Stimulated activated CD8-positive, alpha-beta memory T cell treated with anti-CD3 and anti-CD28 coated beads, Interleukin-4, amount 100 ng/mL, for 1 hour (primary cell): ENCODE results near the gene SRGAP2B.
"Not testable (repeated sequence)": the region's sequence is repeated elsewhere in the genome, so short reads cannot be mapped to it uniquely, and the experiment has no call there.

Source experiments
- DNase-seq, 2 donors: peaks; one replicate each; pipeline ENCODE4 v3.0.0-alpha.2; 2020; ENCODE audit warnings: low read depth in 2 of 2, low spot score in 1 of 2

SRGAP2B gene

DNA sequence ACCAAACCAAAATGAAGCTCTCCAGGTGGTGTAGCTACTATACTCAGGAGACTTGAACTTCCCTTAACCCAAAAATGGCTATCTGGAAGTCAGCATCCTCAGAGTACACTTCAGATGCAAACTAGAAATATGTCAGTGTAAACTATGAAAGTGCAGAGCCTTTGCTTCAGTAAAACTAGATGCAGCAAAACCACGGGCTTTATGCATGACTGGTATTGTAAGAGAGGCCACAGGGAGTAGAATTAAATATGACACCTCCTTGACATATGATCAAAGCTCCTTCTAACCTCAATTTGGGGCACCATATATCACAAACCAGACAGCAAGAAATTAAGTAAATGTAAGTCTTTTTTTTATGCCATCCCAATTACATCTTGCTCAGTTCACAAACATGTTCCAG lies 47.6 kb downstream of the SRGAP2B start:
- not testable (repeated sequence) for DNase-seq

GRCh38 chr1:145045571-145046273 lies 49.4 kb downstream of the SRGAP2B start:
- DNase-seq, result not testable (repeated sequence)

DNA sequence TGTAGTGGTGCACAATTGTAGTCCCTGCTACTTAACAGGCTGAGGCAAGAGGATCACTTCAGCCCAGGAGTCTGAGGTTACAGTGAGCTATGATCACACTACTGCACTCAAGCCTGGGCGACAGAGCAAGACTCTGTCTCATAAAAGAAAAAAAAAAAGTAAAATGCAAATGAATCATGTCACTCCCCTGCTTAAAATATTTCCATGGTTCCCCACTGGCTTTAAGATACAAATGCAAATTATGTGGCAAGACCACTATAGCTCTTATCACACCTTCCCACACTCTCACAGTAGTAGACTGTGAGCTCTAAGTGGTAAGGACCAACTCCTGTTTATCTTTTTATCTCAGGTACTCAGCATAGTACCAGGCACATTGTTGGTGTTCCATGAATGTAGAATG lies 53.6 kb downstream of the SRGAP2B start:
- not testable (repeated sequence) for DNase-seq

DNA sequence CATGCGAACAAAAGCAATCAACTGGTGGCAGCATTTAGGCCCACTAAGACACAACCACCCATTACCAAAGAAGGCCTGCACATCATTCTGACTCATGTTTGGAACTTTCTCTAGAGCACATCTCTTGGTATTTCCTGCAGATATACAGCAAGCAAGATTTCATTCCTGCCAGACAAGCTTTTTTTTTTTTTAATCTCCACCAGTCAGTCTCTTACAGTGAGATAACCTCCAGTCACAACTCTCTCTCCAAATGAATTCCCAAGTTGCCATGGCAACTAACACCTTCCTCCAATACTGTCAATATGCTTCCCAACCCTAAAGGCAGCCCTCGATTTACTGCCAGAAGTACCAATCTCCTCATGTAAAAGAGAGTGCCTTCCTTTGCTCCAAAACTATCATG lies 59.1 kb downstream of the SRGAP2B start:
- not testable (repeated sequence) for DNase-seq

- DNase-seq, result not testable (repeated sequence)
These were observed 61.6 kb downstream of the SRGAP2B start for GRCh38 chr1:145033523-145033922.

DNA sequence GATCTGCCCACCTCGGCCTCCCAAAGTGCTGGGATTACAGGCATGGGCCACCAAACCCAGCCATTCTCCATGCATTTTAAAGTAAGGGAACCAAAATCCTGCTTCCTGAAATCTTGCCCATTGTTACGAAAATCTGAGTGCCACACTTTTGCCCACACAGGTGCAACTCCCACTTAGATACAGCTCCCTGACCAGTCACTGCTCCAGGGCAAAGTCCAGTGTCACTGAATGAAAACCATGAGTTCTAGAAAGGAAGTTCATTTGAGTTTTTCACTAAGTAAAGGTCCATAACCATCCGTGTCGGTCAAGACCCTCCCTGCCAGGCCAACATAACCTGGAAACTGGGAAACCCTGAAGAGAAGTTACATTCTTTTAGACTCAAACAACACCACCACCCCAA lies 67.9 kb downstream of the SRGAP2B start:
- DNase-seq, result not testable (repeated sequence)

DNA sequence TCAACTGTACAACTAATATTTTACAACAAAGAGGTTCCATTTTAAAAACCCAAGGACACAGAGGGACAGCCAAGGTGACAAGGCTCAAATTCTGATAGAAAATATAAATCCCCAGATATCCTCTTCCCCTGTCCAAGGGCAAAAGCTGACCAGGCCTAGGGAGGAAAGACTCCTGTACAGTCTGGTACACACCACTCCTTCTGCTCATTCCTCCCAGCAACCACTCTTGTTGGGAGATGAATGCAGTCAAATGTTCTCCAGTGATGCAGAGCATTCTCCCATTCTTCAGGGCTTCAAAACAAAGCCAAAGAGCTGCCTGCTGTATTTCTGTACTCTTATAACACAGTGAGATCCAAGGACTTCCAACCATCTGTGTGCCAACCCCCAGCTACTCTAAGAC lies 69.8 kb downstream of the SRGAP2B start:
- DNase-seq, result not testable (repeated sequence)

DNA sequence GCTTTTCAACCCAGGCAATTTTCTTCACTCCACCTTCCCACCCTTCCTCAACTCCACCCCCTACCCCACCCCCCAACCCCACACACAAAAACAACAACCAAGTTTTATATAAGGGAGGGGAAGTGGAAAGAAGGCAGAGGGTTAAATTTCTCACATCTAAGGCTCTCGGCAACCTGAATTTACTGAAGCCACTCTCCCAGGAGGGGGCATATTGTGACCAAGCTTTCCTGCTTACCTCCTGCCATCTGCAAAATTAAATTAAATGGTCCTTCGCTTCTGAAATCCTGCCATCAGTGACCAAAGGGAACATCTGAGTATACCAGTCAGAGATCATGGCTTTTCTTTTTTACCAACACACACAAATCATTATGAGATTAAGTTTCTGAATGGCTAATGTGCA lies 72.9 kb downstream of the SRGAP2B start:
- DNase-seq, result not testable (repeated sequence)

GRCh38 chr1:145021749-145022148 lies 73.4 kb downstream of the SRGAP2B start:
- not testable (repeated sequence) for DNase-seq

DNA sequence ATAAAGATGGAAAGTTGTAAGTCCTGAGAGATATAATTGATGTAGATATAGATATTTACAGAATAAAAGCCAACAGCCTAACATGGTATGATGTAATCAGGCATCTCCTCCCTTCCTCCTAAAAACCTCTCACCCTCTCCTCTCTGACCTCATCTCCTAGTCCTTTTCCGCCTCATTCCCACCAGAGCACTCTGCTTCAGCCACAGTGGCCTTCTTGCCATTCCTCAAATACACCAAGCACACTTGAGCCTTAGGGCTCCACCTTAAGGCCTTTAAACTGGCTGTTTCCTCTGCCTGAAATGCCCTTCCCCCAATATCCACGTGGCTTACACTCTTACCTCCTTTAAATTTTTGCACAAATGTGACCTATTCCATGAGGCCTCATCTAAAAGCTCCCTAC lies 75.4 kb downstream of the SRGAP2B start:
- DNase-seq, result not testable (repeated sequence)

GRCh38 chr1:145017725-145018124 lies 77.4 kb downstream of the SRGAP2B start:
- not testable (repeated sequence) for DNase-seq

DNA sequence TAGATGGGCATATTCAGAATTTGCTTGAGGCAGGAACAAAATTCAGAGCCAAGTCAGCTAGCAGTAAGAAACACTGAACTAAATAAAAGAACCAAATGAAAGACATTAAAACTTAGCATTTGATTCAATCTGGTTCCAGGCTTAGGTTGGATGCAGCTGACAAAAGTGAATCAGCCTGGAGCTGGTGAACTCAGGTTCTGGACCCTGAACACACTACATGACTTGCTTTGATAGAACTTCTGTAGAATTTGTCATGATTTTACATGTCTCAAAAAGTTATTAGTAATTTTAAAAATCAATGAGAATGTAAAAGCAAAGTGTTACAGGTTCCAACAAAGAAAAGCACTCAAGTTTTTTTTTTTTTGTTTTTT lies 78.7 kb downstream of the SRGAP2B start:
- DNase-seq, result not testable (repeated sequence)

DNA sequence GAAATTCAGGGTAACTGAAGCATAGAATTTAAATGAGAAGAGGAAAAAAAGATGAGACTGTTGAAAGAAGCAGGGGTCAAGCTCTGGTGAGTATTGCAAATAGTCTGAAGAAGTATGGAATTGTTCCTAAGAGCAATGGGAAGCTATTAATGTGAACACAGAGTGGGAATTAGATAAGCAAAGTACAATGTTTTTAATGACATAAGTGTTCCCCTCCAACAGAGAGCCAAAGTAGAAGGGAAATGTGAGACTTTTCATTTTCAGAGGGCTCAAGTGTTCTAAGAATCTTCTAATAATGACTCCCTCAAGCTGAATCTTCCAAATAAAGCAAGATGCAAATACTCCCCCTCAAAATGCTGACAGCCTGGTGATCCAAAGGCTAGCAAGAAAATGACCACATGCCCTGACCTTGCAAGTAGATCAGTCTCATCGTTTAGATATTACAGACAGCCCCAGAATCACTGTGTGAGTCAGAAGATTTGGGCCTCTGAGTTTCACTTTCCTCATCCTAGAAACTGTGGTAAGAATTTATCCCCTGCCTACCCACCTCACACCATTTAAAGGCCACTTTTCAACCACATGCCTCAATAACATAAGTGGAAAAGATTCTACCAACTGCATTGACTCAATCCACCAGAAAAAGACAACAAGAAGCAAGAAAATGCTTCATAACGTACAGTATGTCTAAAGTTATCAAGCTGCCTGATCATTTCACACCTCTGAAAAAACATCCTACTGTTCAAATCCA lies 79.2 kb downstream of the SRGAP2B start:
- DNase-seq, result not testable (repeated sequence)

DNA sequence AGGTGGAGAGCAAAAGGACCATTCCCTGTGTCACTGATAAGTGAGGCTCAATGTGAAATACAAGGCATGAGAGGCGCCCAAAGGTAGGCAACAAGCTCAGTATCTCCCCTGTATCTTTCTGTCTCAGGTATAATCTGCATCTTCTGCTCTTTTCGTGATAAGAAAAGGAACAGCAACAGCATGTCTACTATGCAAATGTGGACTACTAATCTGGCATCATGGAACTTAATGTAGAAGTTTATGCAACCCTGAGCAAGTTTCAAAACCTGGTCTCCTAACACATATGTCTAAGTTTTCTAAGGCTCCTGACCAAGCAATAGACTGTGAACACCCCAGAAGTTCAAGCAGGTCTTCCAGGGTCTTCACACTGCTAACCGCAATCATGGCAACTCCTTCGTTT lies 81.8 kb downstream of the SRGAP2B start:
- not testable (repeated sequence) for DNase-seq

- DNase-seq, result not testable (repeated sequence)
These were observed 83.3 kb downstream of the SRGAP2B start for GRCh38 chr1:145011811-145012210.

GRCh38 chr1:145010580-145010979 lies 84.5 kb downstream of the SRGAP2B start:
- not testable (repeated sequence) for DNase-seq

GRCh38 chr1:145009928-145010327 lies 85.2 kb downstream of the SRGAP2B start:
- not testable (repeated sequence) for DNase-seq

DNA sequence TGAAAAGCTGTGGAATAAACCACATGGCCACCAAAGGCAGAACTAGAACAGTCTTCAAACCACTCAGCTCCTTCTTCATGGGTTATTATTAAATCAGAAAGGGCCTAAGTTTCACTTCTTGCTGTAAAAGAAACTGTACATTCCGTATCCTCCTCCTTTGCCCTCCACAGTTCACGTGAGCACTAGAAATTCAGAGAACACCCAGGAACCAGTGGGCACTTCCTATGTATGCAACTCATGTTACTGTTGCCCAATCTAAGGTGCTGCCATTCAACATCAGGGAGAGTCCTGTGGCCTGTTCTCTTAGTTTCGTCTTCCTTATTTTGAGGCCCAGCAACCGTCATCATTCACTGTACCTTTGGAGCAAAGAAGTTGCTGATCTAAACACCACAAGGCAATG lies 86.7 kb downstream of the SRGAP2B start:
- DNase-seq, result not testable (repeated sequence)

DNA sequence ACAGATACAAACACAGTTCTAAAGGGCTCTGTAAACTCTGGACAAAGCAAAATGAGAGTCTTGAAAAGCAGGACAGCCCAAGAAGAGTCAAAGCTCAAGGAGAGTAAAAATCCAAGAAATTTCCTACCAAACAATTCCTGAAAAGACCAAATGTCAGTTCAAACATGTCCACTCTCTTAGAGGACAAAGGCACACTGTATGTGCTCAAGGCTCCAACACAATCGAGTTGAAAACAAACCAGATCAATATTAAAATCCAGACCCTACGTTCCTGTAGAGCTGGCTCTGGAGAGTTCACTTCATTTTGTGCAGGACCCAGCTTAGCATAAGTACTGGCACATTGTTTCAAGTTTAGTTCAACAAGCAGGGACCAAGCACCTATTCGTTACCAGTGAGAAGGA lies 90.0 kb downstream of the SRGAP2B start:
- not testable (repeated sequence) for DNase-seq

DNA sequence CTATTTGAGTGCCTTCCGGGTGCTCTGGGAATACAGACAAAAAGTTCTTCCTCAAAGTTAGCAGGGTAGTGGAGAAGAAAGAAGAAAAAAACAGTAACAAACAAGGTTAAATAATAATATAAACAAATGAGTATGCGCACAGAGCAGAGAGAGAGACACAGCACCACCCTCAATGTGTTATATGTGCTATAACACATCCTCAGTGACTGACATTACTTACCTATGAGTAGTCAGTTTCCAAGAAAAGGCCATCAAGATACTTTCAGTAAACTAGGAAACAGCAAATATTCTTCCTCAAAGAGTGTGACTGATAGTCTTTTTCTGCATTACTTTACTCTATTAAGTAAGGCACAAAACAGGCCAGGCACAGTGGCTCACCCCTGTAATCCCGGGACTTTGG lies 93.7 kb downstream of the SRGAP2B start:
- DNase-seq, result not testable (repeated sequence)

- not testable (repeated sequence) for DNase-seq
These were observed 94.3 kb downstream of the SRGAP2B start for GRCh38 chr1:145000743-145001326.
